HG03558 (cell line): ENCODE data around the gene NAALADL2.
"Not testable (repeated sequence)": the region's sequence is repeated elsewhere in the genome, so short reads cannot be mapped to it uniquely, and the experiment has no call there.

Experiments
- ATAC-seq: cut with Tn5 transposase; IDR thresholded peaks from one replicate; pipeline ENCODE4 v1.9.1; 2021; ENCODE audit warnings: moderate number of reproducible peaks; ENCODE audit not compliant: unreplicated experiment; ENCODE audit errors: extremely low read depth

Gene NAALADL2

GRCh38 chr3:175240921-175241320 lies 381.8 kb downstream of the NAALADL2 start:
- ATAC-seq = no peak

- no peak for ATAC-seq
Observed at GRCh38 chr3:175242243-175242642, 383.1 kb downstream of the NAALADL2 start.

- no peak for ATAC-seq
Observed at GRCh38 chr3:175246234-175246633, 387.1 kb downstream of the NAALADL2 start.

DNA sequence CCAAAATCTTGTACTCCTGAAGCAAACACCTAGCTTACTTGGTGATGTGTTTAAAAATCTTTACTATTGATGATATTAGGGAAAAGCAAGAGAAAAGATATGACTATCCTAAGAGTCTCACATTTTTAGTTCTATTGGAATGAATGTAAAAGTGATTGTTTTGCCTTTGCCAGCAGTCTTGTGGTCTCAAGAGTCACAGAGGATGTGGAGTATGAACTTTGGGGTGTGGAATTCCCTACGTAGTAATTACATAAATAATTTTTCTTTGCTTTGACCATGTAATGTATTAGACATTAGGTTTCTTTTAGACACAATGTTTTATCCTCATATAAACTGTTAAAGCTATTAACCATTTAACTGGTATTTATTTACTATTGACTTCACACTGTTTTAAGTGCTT lies 387.6 kb downstream of the NAALADL2 start:
- ATAC-seq = no peak

GRCh38 chr3:175247629-175248028 lies 388.5 kb downstream of the NAALADL2 start:
- ATAC-seq = no peak

GRCh38 chr3:175248832-175249231 lies 389.7 kb downstream of the NAALADL2 start:
- no peak for ATAC-seq

DNA sequence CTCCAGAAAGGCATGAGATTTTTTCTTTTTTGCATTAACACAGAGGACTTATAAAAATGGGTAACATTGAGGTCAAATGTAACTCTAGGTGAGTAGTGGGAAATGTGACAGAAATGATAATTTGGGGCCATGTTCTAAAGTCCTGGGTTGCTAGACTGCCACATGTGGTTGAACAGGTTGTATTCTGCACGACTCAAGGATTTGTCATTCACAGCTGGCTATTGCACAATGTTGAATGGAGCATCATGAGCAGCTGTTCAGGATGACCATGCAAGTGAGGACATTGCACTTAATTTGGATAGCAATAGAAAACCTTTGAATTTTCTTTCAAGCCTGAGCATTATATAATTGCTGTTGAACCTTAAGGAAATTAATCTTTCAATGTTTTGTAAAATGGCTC lies 396.6 kb downstream of the NAALADL2 start:
- ATAC-seq = no peak

DNA sequence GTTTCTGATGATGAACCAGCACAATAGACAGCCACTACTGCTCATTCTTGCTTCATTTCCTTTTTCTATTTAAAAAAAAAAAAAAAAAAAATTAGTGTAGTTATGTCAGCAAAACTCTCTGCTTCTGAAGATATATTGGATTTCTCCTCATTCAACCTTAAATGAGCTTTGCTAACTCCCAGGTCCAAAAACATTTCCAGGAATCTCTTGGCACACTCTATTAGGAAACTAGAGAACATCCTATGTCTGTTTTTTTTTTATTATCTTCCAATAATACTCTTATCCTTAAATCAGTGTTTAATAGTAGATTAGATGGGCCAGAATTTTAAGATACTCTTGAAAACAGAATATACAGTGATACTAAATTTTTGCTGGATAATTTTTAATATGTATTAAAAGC lies 398.0 kb downstream of the NAALADL2 start:
- ATAC-seq = no peak

DNA sequence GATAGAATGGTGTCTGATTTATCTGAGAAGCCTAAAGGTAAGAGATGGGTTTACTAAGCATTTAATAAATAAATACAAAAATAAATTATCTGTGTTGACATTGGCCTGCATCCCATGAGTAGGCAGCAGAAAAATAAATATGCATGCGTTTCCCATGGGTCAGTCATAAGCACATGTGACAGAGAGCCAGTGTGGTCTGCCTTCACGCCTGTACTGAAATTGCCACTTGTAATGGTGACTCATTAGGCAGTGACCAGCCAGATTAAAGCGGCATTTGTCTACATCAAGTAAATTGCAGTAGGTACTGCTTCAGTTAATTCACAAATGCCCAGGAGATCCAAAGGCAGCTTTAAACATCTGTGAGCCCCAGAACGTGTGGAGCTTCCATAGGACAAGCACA lies 399.6 kb downstream of the NAALADL2 start:
- no peak for ATAC-seq

DNA sequence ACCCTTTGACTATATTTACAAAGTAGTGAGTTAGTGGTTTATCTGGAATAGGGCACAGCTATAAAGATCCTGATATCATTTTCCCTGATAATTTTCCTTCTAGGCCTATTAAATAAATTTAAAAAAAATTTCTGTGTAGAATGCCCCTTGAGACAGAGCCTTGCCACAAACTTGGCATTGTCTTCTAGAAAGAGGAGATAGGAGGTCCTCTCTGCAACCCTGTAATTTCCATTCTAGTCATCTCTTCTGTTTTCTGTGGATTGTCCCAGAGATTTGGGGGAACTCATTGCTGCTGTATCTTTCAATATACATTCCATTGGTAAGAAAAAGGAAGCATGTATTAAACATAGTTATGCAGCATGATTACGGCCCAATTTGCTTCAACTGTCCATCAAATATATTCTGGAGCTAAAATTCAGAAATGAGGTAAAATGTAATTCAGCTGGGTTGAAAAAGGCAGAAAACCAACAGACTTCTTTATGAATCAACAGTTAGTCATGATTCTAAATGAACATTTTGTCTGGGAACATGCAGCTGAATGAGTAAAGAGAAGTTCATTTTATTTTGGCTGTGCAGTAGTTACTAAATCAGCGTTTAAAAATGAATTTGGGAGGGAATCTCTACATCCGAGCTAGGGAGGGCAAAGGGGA lies 401.1 kb downstream of the NAALADL2 start:
- ATAC-seq = no peak

DNA sequence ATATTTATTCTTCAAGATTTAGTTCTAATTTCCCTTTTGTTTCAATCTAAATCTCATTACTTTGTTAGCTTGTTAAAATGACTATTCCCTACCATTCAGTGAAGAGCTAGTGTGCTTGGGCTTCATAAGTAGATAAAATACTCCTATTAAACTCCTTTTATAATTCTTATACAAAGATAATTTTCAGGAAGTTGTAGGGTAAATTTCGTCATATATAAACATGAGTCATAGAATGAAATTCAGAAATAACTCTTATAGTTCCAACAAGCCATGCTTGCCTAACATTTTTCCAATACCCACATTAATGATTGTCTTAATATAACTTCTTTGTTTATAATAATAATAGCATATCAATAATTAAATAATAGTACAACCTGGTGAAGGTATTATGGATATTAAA lies 407.3 kb downstream of the NAALADL2 start:
- no peak for ATAC-seq

DNA sequence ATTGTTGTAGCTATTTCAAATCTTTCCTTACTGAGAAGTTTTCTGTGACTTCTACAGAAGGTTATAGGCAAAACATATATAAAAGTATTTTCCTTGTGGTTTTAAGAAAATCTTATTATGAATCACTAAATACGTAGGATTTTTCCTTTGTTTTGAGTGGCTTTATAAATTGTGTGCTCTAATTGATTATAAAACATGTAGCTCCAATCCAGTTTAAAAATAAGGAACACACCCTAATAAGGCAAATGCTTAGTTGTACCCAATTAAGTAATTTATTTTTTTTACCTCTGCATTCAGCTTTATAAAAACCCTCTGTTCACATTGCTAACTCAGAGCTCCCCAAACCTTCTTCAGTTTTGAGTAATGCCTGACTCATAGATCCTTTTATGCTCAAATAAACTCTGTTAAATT lies 408.0 kb downstream of the NAALADL2 start:
- ATAC-seq = no peak

DNA sequence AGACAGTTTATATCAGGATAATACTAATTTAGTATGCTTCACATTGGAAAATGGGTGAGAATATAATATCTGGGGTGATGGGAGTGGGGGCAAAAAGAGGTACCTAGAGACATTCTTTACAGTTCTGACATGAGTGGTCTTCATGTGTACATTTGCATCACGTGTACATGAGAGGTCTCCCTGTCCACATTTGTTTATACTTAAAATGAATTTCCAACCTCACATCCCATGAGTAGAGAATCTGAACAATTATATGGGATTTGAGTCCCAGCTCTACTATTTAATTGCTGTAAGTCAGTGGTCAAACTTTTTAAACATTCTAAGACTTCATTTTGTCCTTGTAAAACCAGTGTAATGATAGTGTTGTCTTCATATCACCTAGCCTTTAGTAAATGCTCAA lies 408.4 kb downstream of the NAALADL2 start:
- ATAC-seq = no peak

GRCh38 chr3:175269394-175269793 lies 410.3 kb downstream of the NAALADL2 start:
- ATAC-seq = no peak

- no peak for ATAC-seq
Observed at GRCh38 chr3:175270198-175270837, 411.2 kb downstream of the NAALADL2 start.

GRCh38 chr3:175270866-175271265 lies 411.7 kb downstream of the NAALADL2 start:
- ATAC-seq = no peak

DNA sequence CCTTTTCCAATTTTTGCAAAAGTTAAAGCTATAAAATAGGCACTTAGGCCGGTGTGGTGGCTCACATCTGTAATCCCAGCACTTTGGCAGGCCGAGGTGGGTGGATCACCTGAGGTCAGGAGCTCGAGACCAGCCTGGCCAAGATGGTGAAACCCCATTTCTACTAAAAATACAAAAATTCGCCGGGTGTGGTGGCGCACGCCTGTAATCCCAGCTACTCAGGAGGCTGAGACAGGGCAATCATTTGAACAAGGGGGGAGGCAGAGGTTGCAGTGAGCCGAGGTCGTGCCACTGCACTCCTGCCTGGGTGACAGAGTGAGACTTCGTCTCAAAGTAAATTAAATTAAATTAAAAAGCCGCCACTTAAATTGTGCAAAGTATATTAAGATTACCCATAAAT lies 412.3 kb downstream of the NAALADL2 start:
- ATAC-seq = not testable (repeated sequence)

GRCh38 chr3:175272392-175272791 lies 413.3 kb downstream of the NAALADL2 start:
- ATAC-seq = no peak

DNA sequence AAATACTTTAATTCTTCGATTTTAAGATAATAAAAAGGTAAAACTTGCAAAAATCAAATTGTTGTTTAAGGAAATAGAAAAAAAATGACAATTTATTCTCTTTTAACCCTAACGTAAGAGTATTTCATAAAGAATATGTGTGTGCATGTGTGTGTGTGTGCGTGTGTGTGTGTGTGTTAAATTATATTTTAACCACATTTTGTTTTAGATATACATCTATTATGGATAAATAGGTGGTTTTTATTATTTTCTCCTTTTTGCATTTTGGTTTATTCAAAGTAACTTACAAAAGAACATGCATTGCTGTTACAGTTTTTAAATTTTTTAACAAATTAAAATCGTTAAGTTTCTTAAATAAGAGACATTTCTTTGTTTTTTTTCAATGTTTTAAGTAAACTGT lies 414.4 kb downstream of the NAALADL2 start:
- no peak for ATAC-seq

DNA sequence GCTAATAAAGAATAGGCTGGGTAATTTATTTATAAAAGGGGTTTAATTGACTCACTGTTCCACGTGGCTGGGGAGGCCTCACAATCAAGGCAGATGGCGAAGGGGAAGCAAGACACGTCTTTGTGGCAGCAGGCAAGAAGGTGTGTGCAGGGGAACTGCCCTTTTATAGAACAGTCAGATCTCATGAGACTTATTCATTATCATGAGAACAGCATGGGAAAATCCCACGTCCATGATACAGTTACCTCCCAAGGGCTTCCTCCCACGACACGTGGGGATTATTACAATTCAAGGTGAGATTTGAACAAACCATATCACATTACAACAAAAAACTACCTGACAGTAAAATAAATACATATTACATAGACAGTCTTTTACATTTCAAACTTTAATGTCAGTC lies 414.9 kb downstream of the NAALADL2 start:
- peak; percentile 37 for ATAC-seq

- peak; percentile 19 for ATAC-seq
Observed at GRCh38 chr3:175274474-175275218, 415.5 kb downstream of the NAALADL2 start.
